ENCODE data around the gene CCBE1. TPM values are rescaled to one million over a fixed set of nuclear protein-coding genes. Genes with fewer than 3 reads are reported as not detected.

Gene CCBE1
- total RNA-seq, 1 experiment from 2014 or later = not detected

GRCh38 chr18:59576541-59577385 lies 120.5 kb downstream of the CCBE1 start:
- H3K4me1 ChIP-seq = no peaks in the 10 kb centered on the region
- H3K36me3 ChIP-seq = no peaks in the 10 kb centered on the region
- DNase-seq = no peak
- H3K27me3 ChIP-seq = no peaks in the 10 kb centered on the region
- H3K9me3 ChIP-seq (replicated peaks) = no peaks in the 10 kb centered on the region
- no peak overlapping the region for H3K4me3 ChIP-seq
- no peak overlapping the region for H3K27ac ChIP-seq

DNA sequence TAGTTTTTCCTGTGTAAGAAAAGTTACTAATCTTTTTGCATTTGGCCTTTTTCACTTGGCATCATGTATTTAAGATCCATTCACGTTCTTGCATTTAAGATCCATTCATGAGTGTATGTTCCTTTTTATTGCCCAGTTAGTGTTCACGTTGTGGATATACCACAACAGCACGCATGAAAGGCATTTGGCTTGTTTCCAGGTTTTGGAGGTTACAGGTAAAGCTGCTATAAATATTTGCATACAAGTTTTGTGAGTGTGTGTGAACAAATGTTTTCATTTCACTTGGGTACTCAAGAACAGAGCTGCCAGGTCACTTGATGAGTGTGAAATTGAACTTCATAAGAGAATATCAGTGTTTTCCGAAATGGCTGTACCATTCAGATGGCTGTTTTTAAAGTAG lies 121.2 kb downstream of the CCBE1 start:
- Histone ChIP-seq H3K4me3 (no peak overlapping the region), H3K9me3 (replicated peaks) (no peaks in the 10 kb centered on the region), H3K4me1 (no peaks in the 10 kb centered on the region), H3K27ac (no peak overlapping the region), H3K27me3 (no peaks in the 10 kb centered on the region), H3K36me3 (no peaks in the 10 kb centered on the region)
- DNase-seq = no peak

DNA sequence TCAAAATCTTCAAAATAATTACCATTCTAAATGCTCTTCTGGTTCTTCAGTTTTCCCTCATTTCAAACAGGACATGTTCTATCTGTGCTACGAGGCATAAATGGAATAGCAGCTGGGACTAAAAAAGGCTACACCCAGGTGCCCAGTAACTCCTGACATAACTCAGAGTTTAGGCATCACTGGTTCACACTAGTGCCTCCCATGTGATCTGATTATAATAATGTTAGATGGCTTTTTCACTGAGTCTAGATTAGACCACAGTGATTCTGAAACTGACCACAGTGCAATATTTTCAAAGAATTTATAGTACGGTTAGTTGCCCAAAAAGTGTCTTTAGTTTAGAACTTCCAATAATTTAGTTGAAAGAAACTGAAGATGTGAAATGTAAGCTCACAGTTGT lies 123.3 kb downstream of the CCBE1 start:
- no peak for DNase-seq
- Histone ChIP-seq H3K4me3 (no peak overlapping the region), H3K9me3 (replicated peaks) (no peaks in the 10 kb centered on the region), H3K36me3 (no peaks in the 10 kb centered on the region), H3K27me3 (no peaks in the 10 kb centered on the region), H3K4me1 (no peaks in the 10 kb centered on the region), H3K27ac (no peak overlapping the region)

DNA sequence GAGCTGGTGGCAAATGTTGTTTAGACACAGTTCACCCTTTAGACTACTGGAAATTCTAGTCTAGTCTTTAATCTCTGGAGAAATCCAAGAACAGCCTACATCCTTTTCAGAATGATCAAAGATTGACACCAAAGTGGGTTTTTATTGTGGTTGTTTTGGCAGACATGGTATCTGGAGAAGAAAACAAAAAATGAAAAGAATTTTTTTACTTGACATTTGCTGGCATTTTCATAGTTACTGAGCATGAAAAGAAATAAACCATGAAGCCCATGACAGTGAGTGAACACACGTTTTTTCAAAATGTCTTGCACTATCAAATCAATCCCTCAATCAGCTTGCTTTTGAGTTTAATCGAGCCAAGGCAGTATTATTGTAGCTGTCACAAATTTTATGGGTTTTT lies 125.3 kb downstream of the CCBE1 start:
- H3K27me3 ChIP-seq = no peaks in the 10 kb centered on the region

DNA sequence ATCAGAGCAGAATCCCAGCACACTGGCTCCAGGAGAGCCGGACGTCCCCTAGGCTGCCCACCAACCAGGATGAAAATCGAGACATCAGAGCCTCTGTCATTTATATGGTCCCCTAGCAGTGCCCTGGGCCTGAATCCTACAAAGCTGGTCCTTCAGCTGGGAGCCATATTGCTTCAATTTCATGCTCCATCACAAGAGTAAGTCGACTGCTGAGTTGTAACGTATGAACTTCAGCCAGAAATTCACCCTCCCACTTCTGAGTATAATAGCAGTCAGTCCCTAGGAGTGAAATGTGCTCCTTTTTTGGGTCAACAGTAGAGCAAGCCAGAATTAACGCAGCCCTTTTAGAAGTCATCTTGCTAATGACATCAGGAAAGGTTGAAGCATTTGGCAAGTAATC lies 126.4 kb downstream of the CCBE1 start:
- Histone ChIP-seq H3K4me1 (no peaks in the 10 kb centered on the region), H3K9me3 (replicated peaks) (no peaks in the 10 kb centered on the region), H3K27ac (no peak overlapping the region), H3K4me3 (no peak overlapping the region), H3K27me3 (no peaks in the 10 kb centered on the region), H3K36me3 (no peaks in the 10 kb centered on the region)
- DNase-seq = no peak

More for the DNA sequence above, 125.3 kb downstream of the CCBE1 start:
- Histone ChIP-seq H3K4me1 (no peaks in the 10 kb centered on the region), H3K27ac (no peak overlapping the region), H3K4me3 (no peak overlapping the region), H3K36me3 (no peaks in the 10 kb centered on the region), H3K9me3 (replicated peaks) (no peaks in the 10 kb centered on the region)
- DNase-seq = no peak

DNA sequence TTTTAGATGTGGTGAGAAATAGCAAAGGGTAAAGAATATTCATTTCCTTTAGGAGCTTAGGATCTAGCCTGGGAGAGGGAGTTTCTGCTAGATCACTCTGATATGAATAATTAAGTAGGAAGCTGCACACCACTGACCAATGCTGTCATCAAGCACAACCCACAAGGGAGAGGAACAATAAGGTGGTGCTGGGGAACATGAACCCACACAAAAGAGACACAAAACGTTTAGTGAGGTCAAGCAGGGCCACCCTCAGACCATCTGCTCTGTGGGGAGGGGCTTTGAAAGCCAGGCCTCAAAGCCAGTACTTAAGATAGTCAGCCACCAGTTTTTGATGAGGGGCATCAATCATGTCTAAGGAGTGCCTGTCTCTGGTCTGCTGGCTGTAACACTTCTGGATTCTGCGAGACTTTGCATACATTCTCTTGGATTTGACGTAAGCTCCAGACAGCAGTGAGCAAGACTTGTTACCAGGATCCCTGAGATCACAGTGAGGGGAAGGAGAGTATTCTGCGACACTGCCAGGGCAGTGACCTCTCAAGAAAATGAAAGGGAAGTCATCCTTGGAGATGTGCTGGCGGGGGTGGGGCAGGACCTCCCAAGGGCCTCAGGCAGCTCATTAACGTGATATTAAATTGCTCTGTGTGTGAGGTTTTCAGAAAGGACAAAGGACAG lies 127.0 kb downstream of the CCBE1 start:
- no peak for DNase-seq
- H3K27me3 ChIP-seq = no peaks in the 10 kb centered on the region
- no peak overlapping the region for H3K4me3 ChIP-seq
- no peaks in the 10 kb centered on the region for H3K36me3 ChIP-seq
- no peaks in the 10 kb centered on the region for H3K9me3 ChIP-seq (replicated peaks)
- H3K27ac ChIP-seq = no peak overlapping the region
- H3K4me1 ChIP-seq = no peaks in the 10 kb centered on the region

- DNase-seq = no peak
- Histone ChIP-seq H3K27ac (no peak overlapping the region), H3K27me3 (no peaks in the 10 kb centered on the region), H3K4me3 (no peak overlapping the region), H3K9me3 (replicated peaks) (no peaks in the 10 kb centered on the region), H3K4me1 (no peaks in the 10 kb centered on the region), H3K36me3 (no peaks in the 10 kb centered on the region)
These were observed 127.8 kb downstream of the CCBE1 start for GRCh38 chr18:59569390-59569791.

DNA sequence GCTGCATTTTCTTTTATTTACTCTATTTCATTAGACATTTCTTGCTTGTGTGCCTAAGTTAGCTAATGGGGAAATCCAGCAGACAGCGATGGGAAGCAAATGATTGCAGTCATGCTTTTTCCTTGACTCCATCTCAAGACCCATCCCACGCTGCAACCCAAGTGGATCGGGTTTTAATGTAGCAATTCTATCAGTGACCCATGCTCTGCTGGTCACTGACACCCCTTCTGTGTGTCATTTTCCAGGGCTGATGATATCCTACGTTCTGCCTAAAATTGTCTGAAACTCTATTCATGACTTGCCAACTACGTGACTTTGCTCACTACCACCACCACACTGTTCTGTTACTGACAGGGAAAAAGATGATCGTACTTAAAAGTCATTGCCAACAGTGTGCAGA lies 129.8 kb downstream of the CCBE1 start:
- no peaks in the 10 kb centered on the region for H3K36me3 ChIP-seq
- no peak overlapping the region for H3K4me3 ChIP-seq
- no peaks in the 10 kb centered on the region for H3K27me3 ChIP-seq
- H3K27ac ChIP-seq = no peak overlapping the region
- H3K9me3 ChIP-seq (replicated peaks) = no peaks in the 10 kb centered on the region
- no peaks in the 10 kb centered on the region for H3K4me1 ChIP-seq
- DNase-seq = no peak

DNA sequence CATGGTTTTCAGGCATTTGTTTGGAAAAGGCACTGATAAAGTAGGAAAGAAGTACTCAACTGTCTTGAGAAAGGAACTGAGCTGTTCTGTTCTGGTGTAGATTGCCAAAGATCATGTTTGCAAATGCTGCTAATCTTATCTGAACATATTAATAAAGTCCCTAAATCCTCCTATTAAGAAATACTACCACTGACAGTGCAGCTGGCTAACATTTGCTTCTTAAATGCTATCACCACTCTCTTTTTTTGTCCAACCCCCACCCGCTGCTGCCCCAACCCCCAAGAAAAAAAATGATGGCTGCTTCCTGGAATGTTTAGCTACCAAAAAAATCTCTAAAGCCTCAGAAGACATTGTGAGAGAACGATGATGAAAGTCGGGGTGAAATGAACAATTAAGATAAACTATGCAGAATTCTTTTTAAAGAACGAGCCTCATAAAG lies 130.7 kb downstream of the CCBE1 start:
- Histone ChIP-seq H3K27me3 (no peaks in the 10 kb centered on the region), H3K4me3 (no peak overlapping the region), H3K4me1 (no peaks in the 10 kb centered on the region), H3K36me3 (no peaks in the 10 kb centered on the region), H3K9me3 (replicated peaks) (no peaks in the 10 kb centered on the region), H3K27ac (no peak overlapping the region)
- no peak for DNase-seq

DNA sequence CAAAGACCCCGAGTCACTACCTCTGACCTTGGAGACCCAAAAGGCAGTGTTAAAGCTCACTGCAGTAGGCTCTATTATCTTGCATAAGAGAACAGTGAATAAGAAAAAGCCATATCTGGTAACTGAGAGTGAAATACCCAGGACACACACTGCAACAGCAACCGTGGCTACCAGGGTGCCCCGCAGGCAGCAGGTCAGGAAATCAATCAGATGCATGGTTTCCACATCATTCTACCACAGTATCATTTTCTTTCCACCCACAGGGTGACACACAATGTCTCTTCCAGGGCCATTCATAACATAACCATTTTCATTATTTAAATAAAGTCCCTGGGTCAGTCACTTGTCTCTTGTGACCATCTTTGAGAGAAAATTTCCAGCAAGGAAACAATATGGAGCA lies 131.3 kb downstream of the CCBE1 start:
- Histone ChIP-seq H3K4me3 (no peak overlapping the region), H3K4me1 (no peaks in the 10 kb centered on the region), H3K27ac (no peak overlapping the region), H3K27me3 (no peaks in the 10 kb centered on the region), H3K9me3 (replicated peaks) (no peaks in the 10 kb centered on the region), H3K36me3 (no peaks in the 10 kb centered on the region)
- no peak for DNase-seq

- H3K27ac ChIP-seq = no peak overlapping the region
- H3K4me3 ChIP-seq = no peak overlapping the region
- H3K4me1 ChIP-seq = no peaks in the 10 kb centered on the region
- no peaks in the 10 kb centered on the region for H3K27me3 ChIP-seq
- no peaks in the 10 kb centered on the region for H3K9me3 ChIP-seq (replicated peaks)
- no peak for DNase-seq
- no peaks in the 10 kb centered on the region for H3K36me3 ChIP-seq
These were observed 132.7 kb downstream of the CCBE1 start for GRCh38 chr18:59564561-59564960.

DNA sequence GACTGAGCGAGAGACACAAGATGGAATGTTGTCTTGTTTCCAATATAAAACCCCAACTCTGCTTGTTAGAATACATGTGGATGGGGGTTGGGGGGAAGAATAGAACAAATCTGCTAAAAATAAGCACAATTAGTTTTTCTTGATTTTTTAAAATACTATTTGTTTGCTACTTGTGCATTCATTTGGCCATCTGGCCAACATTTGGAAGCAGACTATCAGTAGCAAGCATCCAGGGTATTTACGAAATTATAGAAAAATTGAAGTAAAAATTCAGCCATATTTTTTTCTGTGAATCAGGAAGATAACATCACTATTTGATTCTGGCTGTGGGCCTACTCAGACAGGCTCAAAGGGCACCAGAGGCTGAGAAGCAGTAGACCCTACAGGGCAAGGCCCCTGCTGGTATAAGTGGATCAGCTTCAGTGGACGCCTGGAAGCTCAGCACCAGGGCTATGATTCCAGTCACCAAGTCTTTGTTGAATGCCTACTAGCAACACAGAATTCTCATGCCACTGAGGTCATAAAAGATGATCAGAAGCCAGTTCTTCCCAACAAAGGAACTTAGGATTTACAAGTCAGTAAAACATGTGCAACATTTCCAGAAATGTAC lies 133.9 kb downstream of the CCBE1 start:
- Histone ChIP-seq H3K4me3 (no peak overlapping the region), H3K27me3 (no peaks in the 10 kb centered on the region), H3K9me3 (replicated peaks) (no peaks in the 10 kb centered on the region), H3K27ac (no peak overlapping the region), H3K4me1 (no peaks in the 10 kb centered on the region), H3K36me3 (no peaks in the 10 kb centered on the region)
- no peak for DNase-seq

DNA sequence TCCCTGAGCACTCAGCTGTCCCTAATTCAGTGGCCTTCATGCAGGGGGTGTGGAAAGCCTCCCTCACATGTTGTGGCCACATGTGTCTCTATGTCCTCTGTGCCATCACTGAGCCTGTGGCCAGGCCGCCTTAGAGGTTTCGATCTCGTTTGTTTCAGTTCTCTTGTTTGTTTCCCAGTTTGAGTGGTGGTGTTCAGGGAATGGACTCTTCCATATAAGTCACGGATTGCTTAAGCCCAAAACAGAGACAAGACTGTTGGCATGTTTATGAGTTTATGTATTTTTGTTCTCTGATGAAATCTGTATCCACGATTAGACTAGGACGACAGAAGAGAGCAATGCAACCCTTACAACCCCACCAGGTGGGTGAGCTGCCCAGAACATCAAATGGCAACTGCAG lies 134.5 kb downstream of the CCBE1 start:
- no peak for DNase-seq
- no peaks in the 10 kb centered on the region for H3K4me1 ChIP-seq
- no peaks in the 10 kb centered on the region for H3K9me3 ChIP-seq (replicated peaks)

GRCh38 chr18:59561612-59562011 lies 135.6 kb downstream of the CCBE1 start:
- Histone ChIP-seq H3K4me3 (no peak overlapping the region), H3K4me1 (no peaks in the 10 kb centered on the region), H3K27me3 (no peaks in the 10 kb centered on the region), H3K9me3 (replicated peaks) (no peaks in the 10 kb centered on the region), H3K27ac (no peak overlapping the region), H3K36me3 (no peaks in the 10 kb centered on the region)
- DNase-seq = no peak

More for the DNA sequence above, 134.5 kb downstream of the CCBE1 start:
- H3K27ac ChIP-seq = no peak overlapping the region
- no peaks in the 10 kb centered on the region for H3K27me3 ChIP-seq
- no peaks in the 10 kb centered on the region for H3K36me3 ChIP-seq
- H3K4me3 ChIP-seq = no peak overlapping the region

- H3K36me3 ChIP-seq = no peaks in the 10 kb centered on the region
- no peak for DNase-seq
- H3K27me3 ChIP-seq = no peaks in the 10 kb centered on the region
These were observed 136.7 kb downstream of the CCBE1 start for GRCh38 chr18:59560556-59560955.

More at GRCh38 chr18:59560556-59560955, 136.7 kb downstream of the CCBE1 start:
- Histone ChIP-seq H3K4me1 (no peaks in the 10 kb centered on the region), H3K9me3 (replicated peaks) (no peaks in the 10 kb centered on the region), H3K4me3 (no peak overlapping the region), H3K27ac (no peak overlapping the region)
